SK-N-SH (cell line): Measurements from ENCODE around the gene VAPB.

Source experiments
- EZH2phosphoT487 ChIP-seq: fragments of 200-600 bp; sonication (generic); IDR thresholded peaks from 2 replicates; pipeline ENCODE4 v1.6.1; 2017; ENCODE audit warnings: low read depth, mixed run types, mild to moderate bottlenecking, antibody characterized with exemption, moderate library complexity, borderline replicate concordance
- GATA2 ChIP-seq: sonication (generic); formaldehyde crosslinking; IDR thresholded peaks from 2 replicates; pipeline ENCODE4 v1.5.0; 2020; ENCODE audit warnings: mild to moderate bottlenecking, missing genetic modification reagents
- JUND ChIP-seq: IDR thresholded peaks from 2 replicates; pipeline ENCODE4 v1.4.0; 2012
- MXI1 ChIP-seq: IDR thresholded peaks from 2 replicates; pipeline ENCODE4 v1.6.1; 2012; ENCODE audit warnings: mild to moderate bottlenecking, low read depth, low read length, improper control_type of control experiment
- POLR2AphosphoS5 ChIP-seq: IDR thresholded peaks from 2 replicates; pipeline ENCODE4 v1.6.1; 2012; ENCODE audit warnings: low read depth, low read length
- RCOR1 ChIP-seq: fragments of 150-350 bp; IDR thresholded peaks from 2 replicates; pipeline ENCODE4 v1.6.1; 2017; ENCODE audit warnings: antibody characterized with exemption, low read length
- TF ChIP-seq, protein P1 (sequence below): fragments of 200-600 bp; sonication (generic); IDR thresholded peaks from 2 replicates; pipeline ENCODE4 v1.6.1; 2017; ENCODE audit warnings: antibody characterized with exemption, mild to moderate bottlenecking, moderate library complexity
- TF ChIP-seq, protein P2 (sequence below): IDR thresholded peaks from 2 replicates; pipeline ENCODE4 v1.4.0; 2012; ENCODE audit warnings: low read depth
- TF ChIP-seq, protein P3 (sequence below): IDR thresholded peaks from 2 replicates; pipeline ENCODE4 v1.4.0; 2012; ENCODE audit warnings: low read depth, borderline replicate concordance

DNA sequence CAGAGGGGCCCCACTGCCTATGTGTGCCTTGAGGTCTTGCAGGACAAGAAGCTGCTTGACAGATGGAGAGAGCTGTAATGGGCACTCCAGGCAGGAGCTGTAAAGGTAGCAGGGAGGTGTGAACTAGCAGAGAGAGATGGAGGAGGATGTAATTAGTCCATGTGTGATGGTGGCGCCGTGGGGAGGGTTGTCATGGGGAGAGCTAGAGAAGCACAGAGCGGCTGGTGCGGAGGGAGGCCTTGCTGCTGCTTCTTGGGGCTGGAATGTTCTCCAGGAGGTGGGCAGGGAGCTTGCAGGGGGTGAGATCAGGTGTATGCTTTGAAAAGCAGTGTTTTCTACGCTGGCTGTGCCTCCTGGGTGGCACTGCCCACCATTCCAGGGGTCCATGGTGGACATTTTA lies 94.0 kb downstream of the VAPB start:
- TF ChIP-seq POLR2AphosphoS5 (no peak), GATA2 (CRISPR knock-in tag) (no peak), RCOR1 (no peak), JUND (no peak), MXI1 (no peak), EZH2phosphoT487 (no peak)
- TF ChIP-seq, protein P1, sequence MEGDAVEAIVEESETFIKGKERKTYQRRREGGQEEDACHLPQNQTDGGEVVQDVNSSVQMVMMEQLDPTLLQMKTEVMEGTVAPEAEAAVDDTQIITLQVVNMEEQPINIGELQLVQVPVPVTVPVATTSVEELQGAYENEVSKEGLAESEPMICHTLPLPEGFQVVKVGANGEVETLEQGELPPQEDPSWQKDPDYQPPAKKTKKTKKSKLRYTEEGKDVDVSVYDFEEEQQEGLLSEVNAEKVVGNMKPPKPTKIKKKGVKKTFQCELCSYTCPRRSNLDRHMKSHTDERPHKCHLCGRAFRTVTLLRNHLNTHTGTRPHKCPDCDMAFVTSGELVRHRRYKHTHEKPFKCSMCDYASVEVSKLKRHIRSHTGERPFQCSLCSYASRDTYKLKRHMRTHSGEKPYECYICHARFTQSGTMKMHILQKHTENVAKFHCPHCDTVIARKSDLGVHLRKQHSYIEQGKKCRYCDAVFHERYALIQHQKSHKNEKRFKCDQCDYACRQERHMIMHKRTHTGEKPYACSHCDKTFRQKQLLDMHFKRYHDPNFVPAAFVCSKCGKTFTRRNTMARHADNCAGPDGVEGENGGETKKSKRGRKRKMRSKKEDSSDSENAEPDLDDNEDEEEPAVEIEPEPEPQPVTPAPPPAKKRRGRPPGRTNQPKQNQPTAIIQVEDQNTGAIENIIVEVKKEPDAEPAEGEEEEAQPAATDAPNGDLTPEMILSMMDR = no peak
- TF ChIP-seq, protein P2, sequence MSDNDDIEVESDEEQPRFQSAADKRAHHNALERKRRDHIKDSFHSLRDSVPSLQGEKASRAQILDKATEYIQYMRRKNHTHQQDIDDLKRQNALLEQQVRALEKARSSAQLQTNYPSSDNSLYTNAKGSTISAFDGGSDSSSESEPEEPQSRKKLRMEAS = no peak
- TF ChIP-seq, protein P3, sequence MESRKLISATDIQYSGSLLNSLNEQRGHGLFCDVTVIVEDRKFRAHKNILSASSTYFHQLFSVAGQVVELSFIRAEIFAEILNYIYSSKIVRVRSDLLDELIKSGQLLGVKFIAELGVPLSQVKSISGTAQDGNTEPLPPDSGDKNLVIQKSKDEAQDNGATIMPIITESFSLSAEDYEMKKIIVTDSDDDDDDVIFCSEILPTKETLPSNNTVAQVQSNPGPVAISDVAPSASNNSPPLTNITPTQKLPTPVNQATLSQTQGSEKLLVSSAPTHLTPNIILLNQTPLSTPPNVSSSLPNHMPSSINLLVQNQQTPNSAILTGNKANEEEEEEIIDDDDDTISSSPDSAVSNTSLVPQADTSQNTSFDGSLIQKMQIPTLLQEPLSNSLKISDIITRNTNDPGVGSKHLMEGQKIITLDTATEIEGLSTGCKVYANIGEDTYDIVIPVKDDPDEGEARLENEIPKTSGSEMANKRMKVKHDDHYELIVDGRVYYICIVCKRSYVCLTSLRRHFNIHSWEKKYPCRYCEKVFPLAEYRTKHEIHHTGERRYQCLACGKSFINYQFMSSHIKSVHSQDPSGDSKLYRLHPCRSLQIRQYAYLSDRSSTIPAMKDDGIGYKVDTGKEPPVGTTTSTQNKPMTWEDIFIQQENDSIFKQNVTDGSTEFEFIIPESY = no peak
